ENCODE measurements around the gene RABGAP1.

RABGAP1 gene

DNA sequence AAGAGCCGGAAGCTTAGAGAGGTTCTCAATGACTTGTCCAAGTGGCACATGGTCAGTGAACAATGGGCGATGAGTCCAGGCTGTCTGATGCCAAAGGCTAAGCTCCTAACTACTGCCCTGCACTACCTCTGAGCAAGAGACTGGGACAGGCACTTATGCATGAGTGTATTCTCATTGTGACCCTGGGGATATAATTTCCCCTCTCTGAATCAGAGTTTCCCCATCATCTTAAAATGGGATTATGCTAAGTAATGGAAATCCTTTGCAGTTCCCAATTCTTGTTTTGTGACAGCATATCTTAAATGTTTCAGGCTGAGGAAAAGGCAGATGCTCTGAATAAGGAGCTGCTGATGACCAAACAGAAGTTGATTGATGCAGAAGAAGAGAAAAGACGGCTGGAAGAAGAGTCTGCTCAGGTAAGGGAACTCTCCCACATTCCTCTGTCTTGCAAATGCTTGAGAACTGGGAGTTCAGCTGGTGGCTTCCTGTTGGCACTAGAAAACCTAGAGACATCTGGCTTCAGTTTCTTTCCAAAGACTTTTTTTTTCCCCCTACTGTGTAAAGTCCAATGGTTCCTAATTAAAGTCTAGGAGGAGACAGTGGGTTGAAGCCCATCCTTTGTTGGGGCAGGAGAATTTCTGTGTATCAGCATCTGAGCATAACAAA, 156.7 kb downstream of the RABGAP1 start:
- H3K27ac ChIP-seq (replicated peaks): no peak overlapping the region
- DNase-seq (ENCODE audit: low read depth in 1 of 2, low spot score in 1 of 2): no peak
- TF ChIP-seq POLR2AphosphoS5 (IDR thresholded peaks at IDR 0.05; ENCODE audit: low read depth) (no peak), SPI1 (IDR thresholded peaks at IDR 0.05; ENCODE audit: borderline replicate concordance, low read depth) (no peak), GABPA (IDR thresholded peaks at IDR 0.05; ENCODE audit: low read depth) (no peak)
- TF ChIP-seq, protein P1, sequence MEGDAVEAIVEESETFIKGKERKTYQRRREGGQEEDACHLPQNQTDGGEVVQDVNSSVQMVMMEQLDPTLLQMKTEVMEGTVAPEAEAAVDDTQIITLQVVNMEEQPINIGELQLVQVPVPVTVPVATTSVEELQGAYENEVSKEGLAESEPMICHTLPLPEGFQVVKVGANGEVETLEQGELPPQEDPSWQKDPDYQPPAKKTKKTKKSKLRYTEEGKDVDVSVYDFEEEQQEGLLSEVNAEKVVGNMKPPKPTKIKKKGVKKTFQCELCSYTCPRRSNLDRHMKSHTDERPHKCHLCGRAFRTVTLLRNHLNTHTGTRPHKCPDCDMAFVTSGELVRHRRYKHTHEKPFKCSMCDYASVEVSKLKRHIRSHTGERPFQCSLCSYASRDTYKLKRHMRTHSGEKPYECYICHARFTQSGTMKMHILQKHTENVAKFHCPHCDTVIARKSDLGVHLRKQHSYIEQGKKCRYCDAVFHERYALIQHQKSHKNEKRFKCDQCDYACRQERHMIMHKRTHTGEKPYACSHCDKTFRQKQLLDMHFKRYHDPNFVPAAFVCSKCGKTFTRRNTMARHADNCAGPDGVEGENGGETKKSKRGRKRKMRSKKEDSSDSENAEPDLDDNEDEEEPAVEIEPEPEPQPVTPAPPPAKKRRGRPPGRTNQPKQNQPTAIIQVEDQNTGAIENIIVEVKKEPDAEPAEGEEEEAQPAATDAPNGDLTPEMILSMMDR (IDR thresholded peaks at IDR 0.05; ENCODE audit: insufficient read depth, low read length): no peak
- TF ChIP-seq, protein P2, sequence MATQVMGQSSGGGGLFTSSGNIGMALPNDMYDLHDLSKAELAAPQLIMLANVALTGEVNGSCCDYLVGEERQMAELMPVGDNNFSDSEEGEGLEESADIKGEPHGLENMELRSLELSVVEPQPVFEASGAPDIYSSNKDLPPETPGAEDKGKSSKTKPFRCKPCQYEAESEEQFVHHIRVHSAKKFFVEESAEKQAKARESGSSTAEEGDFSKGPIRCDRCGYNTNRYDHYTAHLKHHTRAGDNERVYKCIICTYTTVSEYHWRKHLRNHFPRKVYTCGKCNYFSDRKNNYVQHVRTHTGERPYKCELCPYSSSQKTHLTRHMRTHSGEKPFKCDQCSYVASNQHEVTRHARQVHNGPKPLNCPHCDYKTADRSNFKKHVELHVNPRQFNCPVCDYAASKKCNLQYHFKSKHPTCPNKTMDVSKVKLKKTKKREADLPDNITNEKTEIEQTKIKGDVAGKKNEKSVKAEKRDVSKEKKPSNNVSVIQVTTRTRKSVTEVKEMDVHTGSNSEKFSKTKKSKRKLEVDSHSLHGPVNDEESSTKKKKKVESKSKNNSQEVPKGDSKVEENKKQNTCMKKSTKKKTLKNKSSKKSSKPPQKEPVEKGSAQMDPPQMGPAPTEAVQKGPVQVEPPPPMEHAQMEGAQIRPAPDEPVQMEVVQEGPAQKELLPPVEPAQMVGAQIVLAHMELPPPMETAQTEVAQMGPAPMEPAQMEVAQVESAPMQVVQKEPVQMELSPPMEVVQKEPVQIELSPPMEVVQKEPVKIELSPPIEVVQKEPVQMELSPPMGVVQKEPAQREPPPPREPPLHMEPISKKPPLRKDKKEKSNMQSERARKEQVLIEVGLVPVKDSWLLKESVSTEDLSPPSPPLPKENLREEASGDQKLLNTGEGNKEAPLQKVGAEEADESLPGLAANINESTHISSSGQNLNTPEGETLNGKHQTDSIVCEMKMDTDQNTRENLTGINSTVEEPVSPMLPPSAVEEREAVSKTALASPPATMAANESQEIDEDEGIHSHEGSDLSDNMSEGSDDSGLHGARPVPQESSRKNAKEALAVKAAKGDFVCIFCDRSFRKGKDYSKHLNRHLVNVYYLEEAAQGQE (IDR thresholded peaks at IDR 0.05; ENCODE audit: insufficient replicate concordance, low read depth): no peak
- no peaks in the 10 kb centered on the region for H3K27me3 ChIP-seq (ENCODE audit: insufficient read depth, poor library complexity, severe bottlenecking)
- no peak overlapping the region for H3K4me3 ChIP-seq (replicated peaks; ENCODE audit: insufficient read depth, low read length)

DNA sequence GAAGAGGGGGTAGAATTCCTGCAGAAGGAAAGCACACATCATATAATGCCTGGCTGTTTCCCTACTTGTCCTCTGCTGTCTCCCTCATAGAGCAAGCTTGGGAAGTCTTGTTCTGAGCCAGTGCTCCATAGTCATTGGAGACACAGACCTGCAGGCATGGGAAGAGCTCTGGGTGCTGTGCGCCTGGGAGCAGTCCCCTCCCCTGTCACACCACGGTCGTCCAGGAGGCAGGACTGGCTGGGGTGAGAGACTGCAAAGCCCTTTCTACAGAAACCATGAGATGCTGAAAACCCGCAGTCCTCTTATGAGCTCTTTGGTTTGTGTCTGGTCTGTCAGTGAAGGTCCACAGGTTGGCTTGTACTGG, 157.3 kb downstream of the RABGAP1 start:
- H3K4me3 ChIP-seq (replicated peaks; ENCODE audit: insufficient read depth, low read length): no peak overlapping the region
- TF ChIP-seq POLR2AphosphoS5 (IDR thresholded peaks at IDR 0.05; ENCODE audit: low read depth): no peak
- TF ChIP-seq GABPA (IDR thresholded peaks at IDR 0.05; ENCODE audit: low read depth): no peak
- TF ChIP-seq, protein P2 (IDR thresholded peaks at IDR 0.05; ENCODE audit: insufficient replicate concordance, low read depth): no peak
- TF ChIP-seq SPI1 (IDR thresholded peaks at IDR 0.05; ENCODE audit: borderline replicate concordance, low read depth): no peak
- no peak for DNase-seq (ENCODE audit: low read depth in 1 of 2, low spot score in 1 of 2)
- H3K27me3 ChIP-seq (ENCODE audit: insufficient read depth, poor library complexity, severe bottlenecking): no peaks in the 10 kb centered on the region
- H3K27ac ChIP-seq (replicated peaks): no peak overlapping the region

DNA sequence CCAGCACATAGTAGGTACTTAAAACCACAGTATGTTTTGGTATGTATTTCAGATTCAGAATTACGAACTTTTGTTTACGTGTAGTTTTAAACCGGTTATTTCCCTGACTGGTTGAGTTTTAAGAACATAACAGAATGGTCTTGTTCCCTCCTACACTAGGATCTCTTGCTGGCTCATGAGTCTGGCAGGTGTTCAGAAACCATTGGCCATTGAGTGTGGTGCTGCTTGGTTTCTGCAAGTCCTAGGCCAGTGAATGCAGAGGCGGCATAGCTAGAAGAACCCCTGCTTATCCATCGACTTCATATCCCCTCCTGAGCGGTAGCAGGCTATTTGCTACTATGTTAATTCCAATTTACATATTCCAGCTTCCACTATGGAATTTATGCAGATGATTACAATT, 158.2 kb downstream of the RABGAP1 start:
- H3K27ac ChIP-seq (replicated peaks): no peak overlapping the region
- TF ChIP-seq, protein P1 (IDR thresholded peaks at IDR 0.05; ENCODE audit: insufficient read depth, low read length): no peak
- TF ChIP-seq, protein P2 (IDR thresholded peaks at IDR 0.05; ENCODE audit: insufficient replicate concordance, low read depth): no peak
- TF ChIP-seq GABPA (IDR thresholded peaks at IDR 0.05; ENCODE audit: low read depth): no peak
- no peak for TF ChIP-seq SPI1 (IDR thresholded peaks at IDR 0.05; ENCODE audit: borderline replicate concordance, low read depth)
- TF ChIP-seq POLR2AphosphoS5 (IDR thresholded peaks at IDR 0.05; ENCODE audit: low read depth): no peak
- no peaks in the 10 kb centered on the region for H3K27me3 ChIP-seq (ENCODE audit: insufficient read depth, poor library complexity, severe bottlenecking)
- DNase-seq (ENCODE audit: low read depth in 1 of 2, low spot score in 1 of 2): no peak
- H3K4me3 ChIP-seq (replicated peaks; ENCODE audit: insufficient read depth, low read length): no peak overlapping the region

All from HL-60 (cell line).